IMR-90 (cell line): ENCODE data around the gene ARHGAP28. TPM values are rescaled to one million over a fixed set of nuclear protein-coding genes. Genes with fewer than 3 reads are reported as not detected.

ENCODE experiments used
- ATAC-seq: fragments of 200-7000 bp; cut with Tn5 transposase; 2 replicates; pipeline ENCODE4 v1.9.1; 2020; ENCODE audit warnings: low read depth, mild to moderate bottlenecking, moderate library complexity
- BruUV-seq: library from RNA; stranded (reverse); fragments of 400-500 nt; replicated peaks from 2 replicates; lab custom pipeline; 2021; lab: Mats Ljungman, UMichigan
- CTCF ChIA-PET: fragments of 300-600 bp; formaldehyde crosslinking; extraction: SDS; loops from one replicate; lab custom pipeline; 2021; ENCODE audit warnings: antibody characterized with exemption; lab: Yijun Ruan, JAX
- POLR2A ChIA-PET: fragments of 300-600 bp; sonication (Branson Sonifier 250); formaldehyde crosslinking; loops from one replicate; lab custom pipeline; 2022; ENCODE audit warnings: antibody characterized with exemption; ENCODE audit not compliant: unreplicated experiment; lab: Charles Lee
- DNase-seq: peaks from one replicate; pipeline ENCODE4 v3.0.0; 2013
- H2AFZ ChIP-seq: replicated peaks from 2 replicates; pipeline ENCODE3; 2013; ENCODE audit warnings: low read length, mild to moderate bottlenecking; ENCODE audit not compliant: poor library complexity
- H2AK5ac ChIP-seq: 2 replicates; pipeline ENCODE4 v1.6.1; 2013; ENCODE audit warnings: low read depth, low read length, inconsistent platforms
- H2AK9ac ChIP-seq: replicated peaks from 2 replicates; pipeline ENCODE3; 2013; ENCODE audit warnings: mild to moderate bottlenecking, low read depth, low read length, moderate library complexity; ENCODE audit not compliant: poor library complexity
- H2BK120ac ChIP-seq: 2 replicates; pipeline ENCODE4 v1.6.1; 2013; ENCODE audit warnings: low read depth, low read length, inconsistent platforms
- H2BK15ac ChIP-seq: 3 replicates; pipeline ENCODE4 v1.6.1; 2013; ENCODE audit warnings: low read depth, low read length, inconsistent platforms
- H2BK20ac ChIP-seq: 2 replicates; pipeline ENCODE4 v1.6.1; 2013; ENCODE audit warnings: low read depth, mild to moderate bottlenecking, inconsistent platforms, low read length, moderate library complexity
- H2BK5ac ChIP-seq: 2 replicates; pipeline ENCODE4 v1.6.1; 2013; ENCODE audit warnings: mild to moderate bottlenecking, low read depth, low read length, inconsistent platforms; ENCODE audit not compliant: poor library complexity, severe bottlenecking
- H3K14ac ChIP-seq: replicated peaks from 2 replicates; pipeline ENCODE4 v1.6.1; 2013; ENCODE audit warnings: low read depth, low read length, inconsistent platforms
- H3K18ac ChIP-seq: 2 replicates; pipeline ENCODE4 v1.6.1; 2013; ENCODE audit warnings: low read depth, low read length, control low read depth
- H3K23ac ChIP-seq: 2 replicates; pipeline ENCODE4 v1.6.1; 2013; ENCODE audit warnings: low read depth, low read length, inconsistent platforms
- H3K27ac ChIP-seq: 2 replicates; pipeline ENCODE4 v1.5.1; 2013; ENCODE audit warnings: mild to moderate bottlenecking, control low read depth, low read length; ENCODE audit not compliant: insufficient read depth
- H3K27me3 ChIP-seq: 2 replicates; pipeline ENCODE4 v1.6.1; 2013; ENCODE audit warnings: low read length; ENCODE audit not compliant: control insufficient read depth, insufficient read depth
- H3K36me3 ChIP-seq: 2 replicates; pipeline ENCODE4 v1.6.1; 2013; ENCODE audit warnings: low read length, mixed read lengths; ENCODE audit not compliant: control insufficient read depth, insufficient read depth
- H3K4ac ChIP-seq: 2 replicates; pipeline ENCODE4 v1.6.1; 2013; ENCODE audit warnings: low read depth, low read length, inconsistent platforms
- H3K4me1 ChIP-seq: 2 replicates; pipeline ENCODE4 v1.6.1; 2013; ENCODE audit warnings: low read length, mixed read lengths; ENCODE audit not compliant: control insufficient read depth, insufficient read depth
- H3K4me2 ChIP-seq: 2 replicates; pipeline ENCODE4 v1.6.1; 2013; ENCODE audit warnings: low read depth, mild to moderate bottlenecking, control low read depth, low read length, moderate library complexity
- H3K4me3 ChIP-seq: 2 replicates; pipeline ENCODE4 v1.5.1; 2013; ENCODE audit warnings: low read depth, mild to moderate bottlenecking, control low read depth, low read length, moderate library complexity; ENCODE audit not compliant: insufficient read depth
- H3K56ac ChIP-seq: 2 replicates; pipeline ENCODE4 v1.6.1; 2013; ENCODE audit warnings: low read length, inconsistent platforms; ENCODE audit not compliant: insufficient read depth; ENCODE audit errors: extremely low read depth
- H3K79me1 ChIP-seq, 2 experiments: 2 replicates each; pipeline ENCODE4 v1.6.1; 2013; ENCODE audit warnings: low read length in 2 of 2, inconsistent platforms in 1 of 2, low read depth in 1 of 2
- H3K9ac ChIP-seq: 2 replicates; pipeline ENCODE4 v1.6.1; 2013; ENCODE audit warnings: low read depth, low read length, control low read depth
- H3K9me1 ChIP-seq: 2 replicates; pipeline ENCODE4 v1.6.1; 2013; ENCODE audit warnings: low read length, inconsistent platforms; ENCODE audit not compliant: insufficient read depth
- H3K9me3 ChIP-seq: 2 replicates; pipeline ENCODE4 v1.6.1; 2013; ENCODE audit warnings: low read length; ENCODE audit not compliant: control insufficient read depth, insufficient read depth
- H4K20me1 ChIP-seq: 2 replicates; pipeline ENCODE4 v1.6.1; 2013; ENCODE audit warnings: low read length, inconsistent platforms; ENCODE audit not compliant: insufficient read depth
- H4K5ac ChIP-seq: 2 replicates; pipeline ENCODE4 v1.6.1; 2013; ENCODE audit warnings: mild to moderate bottlenecking, low read depth, low read length, control low read depth
- H4K8ac ChIP-seq, 2 experiments: 2 replicates each; pipeline ENCODE4 v1.6.1; 2013; ENCODE audit warnings: low read depth in 2 of 2, low read length in 2 of 2, control low read depth in 1 of 2, inconsistent platforms in 1 of 2
- H4K91ac ChIP-seq: 2 replicates; pipeline ENCODE4 v1.6.1; 2013; ENCODE audit warnings: low read depth, low read length, inconsistent platforms; ENCODE audit not compliant: insufficient read depth
- BHLHE40 ChIP-seq: fragments of 150-350 bp; IDR thresholded peaks from 2 replicates; pipeline ENCODE4 v1.6.1; 2016; ENCODE audit warnings: mild to moderate bottlenecking, low read depth, low read length
- CEBPB ChIP-seq: IDR thresholded peaks from 2 replicates; pipeline ENCODE4 v1.6.1; 2012; ENCODE audit warnings: low read depth, low read length, improper control_type of control experiment
- CHD1 ChIP-seq: IDR thresholded peaks from 2 replicates; pipeline ENCODE4 v1.6.1; 2012; ENCODE audit warnings: low read depth, low read length, improper control_type of control experiment
- FOS ChIP-seq: fragments of 150-350 bp; IDR thresholded peaks from 2 replicates; pipeline ENCODE4 v1.6.1; 2016; ENCODE audit warnings: low read depth, low read length
- MAFK ChIP-seq: IDR thresholded peaks from 2 replicates; pipeline ENCODE4 v1.6.1; 2012; ENCODE audit warnings: low read depth, low read length, improper control_type of control experiment
- MAZ ChIP-seq: IDR thresholded peaks from 2 replicates; pipeline ENCODE4 v1.6.1; 2012; ENCODE audit warnings: low read depth, mild to moderate bottlenecking, low read length, improper control_type of control experiment, moderate library complexity, borderline replicate concordance
- MXI1 ChIP-seq: IDR thresholded peaks from 2 replicates; pipeline ENCODE4 v1.6.1; 2012; ENCODE audit warnings: low read depth, mild to moderate bottlenecking, low read length, moderate library complexity, borderline replicate concordance
- NFE2L2 ChIP-seq: fragments of 150-350 bp; IDR thresholded peaks from 2 replicates; pipeline ENCODE4 v1.6.1; 2016; ENCODE audit warnings: low read depth, mild to moderate bottlenecking, low read length
- POLR2A ChIP-seq: IDR thresholded peaks from 2 replicates; pipeline ENCODE4 v1.6.1; 2012; ENCODE audit warnings: mild to moderate bottlenecking, low read depth, low read length
- RAD21 ChIP-seq: IDR thresholded peaks from 2 replicates; pipeline ENCODE4 v1.6.1; 2012; ENCODE audit warnings: low read length, improper control_type of control experiment
- RCOR1 ChIP-seq: IDR thresholded peaks from 2 replicates; pipeline ENCODE4 v1.6.1; 2012; ENCODE audit warnings: mild to moderate bottlenecking, low read length, improper control_type of control experiment; ENCODE audit not compliant: insufficient replicate concordance
- RFX5 ChIP-seq: IDR thresholded peaks from 2 replicates; pipeline ENCODE4 v1.8.0; 2012; ENCODE audit warnings: low read depth, mild to moderate bottlenecking, low read length, moderate library complexity
- SMC3 ChIP-seq: fragments of 150-350 bp; IDR thresholded peaks from 2 replicates; pipeline ENCODE4 v1.6.1; 2016; ENCODE audit warnings: low read depth, mild to moderate bottlenecking, antibody characterized with exemption, low read length, moderate library complexity
- WGBS, 2 experiments: methylation state at CpG; one replicate each; pipeline versions ENCODE4 v1.1.5 to v1.1.7; 2013; ENCODE audit warnings: missing lambda C conversion rate in 2 of 2; ENCODE audit not compliant: insufficient read length in 1 of 2; ENCODE audit errors: extremely low coverage in 2 of 2; 5-methylcytosine and 5-hydroxymethylcytosine counted together
- dilution Hi-C: fragments of 300-500 bp; cut with HindIII; formaldehyde crosslinking; loops from one replicate; pipeline ENCODE4 v1.14.3; 2018; ENCODE audit warnings: low sequenced_read_pairs; ENCODE audit not compliant: unreplicated experiment
- in situ Hi-C: fragments of 300-500 bp; cut with MboI; formaldehyde crosslinking; loops from 3 replicates; pipeline ENCODE4 v1.14.3; 2019; ENCODE audit warnings: low sequenced_read_pairs, inconsistent platforms, mixed read lengths
- intact Hi-C: fragments of 100-400 bp; cut with micrococcal nuclease; formaldehyde crosslinking; loops from 2 replicates; pipeline ENCODE4 v1.10.0; 2022
- polyA plus RNA-seq, 3 experiments: library from polyadenylated mRNA; depleted of rRNA; stranded (reverse); fragments of >200 nt; gene quantifications; 2 replicates each; pipeline ENCODE4 v1.2.3, GENCODE V29; 2012; ENCODE audit warnings: low replicate concordance in 1 of 3
- total RNA-seq: library from RNA; depleted of rRNA; stranded (reverse); fragments of >200 nt; gene quantifications from 2 replicates; pipeline ENCODE4 v1.2.3, GENCODE V29; 2012
- TF ChIP-seq, protein P1 (sequence below): fragments of 150-350 bp; IDR thresholded peaks from 2 replicates; pipeline ENCODE4 v1.6.1; 2017; ENCODE audit warnings: mild to moderate bottlenecking, antibody characterized with exemption, low read length, low read depth
- TF ChIP-seq, protein P2 (sequence below): fragments of 150-350 bp; IDR thresholded peaks from 2 replicates; pipeline ENCODE4 v1.6.1; 2016; ENCODE audit warnings: low read depth, mild to moderate bottlenecking, low read length, moderate library complexity, borderline replicate concordance
- TF ChIP-seq, protein P3 (sequence below): conservative IDR thresholded peaks from 2 replicates; pipeline ENCODE4 v1.5.1; 2012; ENCODE audit warnings: mild to moderate bottlenecking, low read depth, low read length, improper control_type of control experiment

ARHGAP28 gene
- total and polyA plus RNA-seq, 2 of the 4 experiments (the other 2 are of a cell fraction), result 1.8 to 3.8 TPM

DNA sequence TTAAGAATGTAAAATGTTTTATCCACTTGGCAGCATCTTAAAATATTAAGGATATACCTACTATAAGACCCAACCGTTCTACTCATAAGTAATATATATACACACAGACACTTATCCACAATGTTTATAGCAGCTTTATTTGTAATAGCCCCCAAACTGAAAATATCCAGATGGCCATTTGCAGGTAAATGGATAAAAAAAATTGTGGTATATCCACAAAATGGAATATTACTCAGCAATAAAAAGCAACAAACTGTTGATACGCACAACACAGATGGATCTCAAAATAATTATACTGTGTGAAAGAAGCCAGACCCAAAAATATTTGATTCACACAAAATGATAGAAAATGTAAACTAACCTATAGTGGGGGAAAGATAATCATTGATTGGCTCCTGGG, 122.0 kb downstream of the ARHGAP28 start:
- dilution Hi-C loops, result no loop called here
- in situ Hi-C loops, result no loop called here
- H3K4ac ChIP-seq, result no peak overlapping the region

More for the DNA sequence above, 122.0 kb downstream of the ARHGAP28 start:
- peaks cover 38% of the 10 kb centered on the region for H3K36me3 ChIP-seq
- no peak overlapping the region for H2BK15ac ChIP-seq
- no peak overlapping the region for H3K56ac ChIP-seq
- ChIA-PET POLR2A (no interaction called here), CTCF (no interaction called here)
- H2AFZ ChIP-seq, result no peak overlapping the region
- TF ChIP-seq MAZ (no peak), FOS (no peak), BHLHE40 (no peak), RAD21 (no peak), RCOR1 (no peak), CEBPB (no peak), POLR2A (no peak), SMC3 (no peak), MXI1 (no peak), NFE2L2 (no peak), RFX5 (no peak), MAFK (no peak), CHD1 (no peak)
- TF ChIP-seq, protein P1, sequence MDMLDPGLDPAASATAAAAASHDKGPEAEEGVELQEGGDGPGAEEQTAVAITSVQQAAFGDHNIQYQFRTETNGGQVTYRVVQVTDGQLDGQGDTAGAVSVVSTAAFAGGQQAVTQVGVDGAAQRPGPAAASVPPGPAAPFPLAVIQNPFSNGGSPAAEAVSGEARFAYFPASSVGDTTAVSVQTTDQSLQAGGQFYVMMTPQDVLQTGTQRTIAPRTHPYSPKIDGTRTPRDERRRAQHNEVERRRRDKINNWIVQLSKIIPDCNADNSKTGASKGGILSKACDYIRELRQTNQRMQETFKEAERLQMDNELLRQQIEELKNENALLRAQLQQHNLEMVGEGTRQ, result no peak
- TF ChIP-seq, protein P2, sequence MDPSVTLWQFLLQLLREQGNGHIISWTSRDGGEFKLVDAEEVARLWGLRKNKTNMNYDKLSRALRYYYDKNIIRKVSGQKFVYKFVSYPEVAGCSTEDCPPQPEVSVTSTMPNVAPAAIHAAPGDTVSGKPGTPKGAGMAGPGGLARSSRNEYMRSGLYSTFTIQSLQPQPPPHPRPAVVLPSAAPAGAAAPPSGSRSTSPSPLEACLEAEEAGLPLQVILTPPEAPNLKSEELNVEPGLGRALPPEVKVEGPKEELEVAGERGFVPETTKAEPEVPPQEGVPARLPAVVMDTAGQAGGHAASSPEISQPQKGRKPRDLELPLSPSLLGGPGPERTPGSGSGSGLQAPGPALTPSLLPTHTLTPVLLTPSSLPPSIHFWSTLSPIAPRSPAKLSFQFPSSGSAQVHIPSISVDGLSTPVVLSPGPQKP, result no peak
- TF ChIP-seq, protein P3, sequence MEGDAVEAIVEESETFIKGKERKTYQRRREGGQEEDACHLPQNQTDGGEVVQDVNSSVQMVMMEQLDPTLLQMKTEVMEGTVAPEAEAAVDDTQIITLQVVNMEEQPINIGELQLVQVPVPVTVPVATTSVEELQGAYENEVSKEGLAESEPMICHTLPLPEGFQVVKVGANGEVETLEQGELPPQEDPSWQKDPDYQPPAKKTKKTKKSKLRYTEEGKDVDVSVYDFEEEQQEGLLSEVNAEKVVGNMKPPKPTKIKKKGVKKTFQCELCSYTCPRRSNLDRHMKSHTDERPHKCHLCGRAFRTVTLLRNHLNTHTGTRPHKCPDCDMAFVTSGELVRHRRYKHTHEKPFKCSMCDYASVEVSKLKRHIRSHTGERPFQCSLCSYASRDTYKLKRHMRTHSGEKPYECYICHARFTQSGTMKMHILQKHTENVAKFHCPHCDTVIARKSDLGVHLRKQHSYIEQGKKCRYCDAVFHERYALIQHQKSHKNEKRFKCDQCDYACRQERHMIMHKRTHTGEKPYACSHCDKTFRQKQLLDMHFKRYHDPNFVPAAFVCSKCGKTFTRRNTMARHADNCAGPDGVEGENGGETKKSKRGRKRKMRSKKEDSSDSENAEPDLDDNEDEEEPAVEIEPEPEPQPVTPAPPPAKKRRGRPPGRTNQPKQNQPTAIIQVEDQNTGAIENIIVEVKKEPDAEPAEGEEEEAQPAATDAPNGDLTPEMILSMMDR, result no peak
- intact Hi-C loops, result no loop called here
- no peak overlapping the region for H4K91ac ChIP-seq
- H3K4me1 ChIP-seq, result no peaks in the 10 kb centered on the region; the same call in 1 of the 2 replicates
- H3K23ac ChIP-seq, result no peak overlapping the region
- no peak overlapping the region for H2BK20ac ChIP-seq
- no peaks in the 10 kb centered on the region for H3K27me3 ChIP-seq
- no TSS peak for BruUV-seq
- H3K9me1 ChIP-seq, result no peaks in the 10 kb centered on the region
- H2AK5ac ChIP-seq, result no peak overlapping the region
- no CpG with 5 or more reads among the region's 2 CpGs for WGBS, 2 experiments
- H3K14ac ChIP-seq, result no peak overlapping the region
- no peaks in the 10 kb centered on the region for H4K20me1 ChIP-seq
- no peak overlapping the region for H2AK9ac ChIP-seq
- peaks cover 3% of the 10 kb centered on the region; the same call in 1 of the 2 replicates for H3K9me3 ChIP-seq
- no peaks in the 10 kb centered on the region for H3K79me1 ChIP-seq
- H3K9ac ChIP-seq, result no peak overlapping the region
- no peak overlapping the region for H3K4me3 ChIP-seq
- H3K27ac ChIP-seq, result no peak overlapping the region
- ATAC-seq (no peak), DNase-seq (no peak)
- H3K18ac ChIP-seq, result no peak overlapping the region
- H2BK5ac ChIP-seq, result no peak overlapping the region
- no peak overlapping the region for H2BK120ac ChIP-seq
- no peak overlapping the region for H4K8ac ChIP-seq
- H4K5ac ChIP-seq, result no peak overlapping the region
- no peak overlapping the region for H3K4me2 ChIP-seq
